ENCODE measurements around the gene RAI1.

- no peak for TF ChIP-seq POLR2AphosphoS5 (IDR thresholded peaks at IDR 0.05; ENCODE audit: low read depth, low read length)
- no peak for TF ChIP-seq TAF1 (IDR thresholded peaks at IDR 0.05; ENCODE audit: borderline replicate concordance, low read depth, low read length)
Measured at GRCh38 chr17:17796787-17797061, 115.5 kb downstream of the RAI1 start.
